DND-41 (cell line): ENCODE measurements around the gene CDK17.

Source experiments
- ATAC-seq: fragments of 200-7000 bp; cut with Tn5 transposase; 3 replicates; pipeline ENCODE4 v1.9.1; 2021; ENCODE audit warnings: low read depth; ENCODE audit not compliant: insufficient read depth
- DNase-seq: peaks from one replicate; pipeline ENCODE4 v3.0.0-alpha.2; 2020
- H2AFZ ChIP-seq: 2 replicates; pipeline ENCODE4 v1.6.0; 2012; ENCODE audit warnings: low read depth, low read length
- H3K27ac ChIP-seq: 2 replicates; pipeline ENCODE4 v1.5.1; 2012; ENCODE audit warnings: low read length, inconsistent platforms
- H3K27me3 ChIP-seq: fragments of 200-600 bp; sonication (generic); 2 replicates; pipeline ENCODE4 v1.6.0; 2012; ENCODE audit warnings: low read length, mild to moderate bottlenecking, inconsistent platforms; ENCODE audit not compliant: insufficient read depth, poor library complexity
- H3K36me3 ChIP-seq: 2 replicates; pipeline ENCODE4 v1.5.1; 2012; ENCODE audit warnings: low read length, inconsistent platforms; ENCODE audit not compliant: insufficient read depth
- H3K4me1 ChIP-seq: 2 replicates; pipeline ENCODE4 v1.5.1; 2012; ENCODE audit warnings: mild to moderate bottlenecking, low read length; ENCODE audit not compliant: insufficient read depth
- H3K4me2 ChIP-seq: 2 replicates; pipeline ENCODE4 v1.6.0; 2012; ENCODE audit warnings: mild to moderate bottlenecking, moderate library complexity, low read length, inconsistent platforms; ENCODE audit not compliant: insufficient read depth
- H3K4me3 ChIP-seq, 2 experiments: fragments of 200-600 bp in 1 of 2; shearing (Covaris generic) in 1 of 2; 2 replicates each; pipeline ENCODE4 v1.5.1; 2012 to 2016; ENCODE audit warnings: inconsistent platforms in 2 of 2, low read length in 2 of 2, mild to moderate bottlenecking in 2 of 2, low read depth in 1 of 2, moderate library complexity in 1 of 2
- H3K79me2 ChIP-seq: 2 replicates; pipeline ENCODE4 v1.6.0; 2012; ENCODE audit warnings: low read length, inconsistent platforms; ENCODE audit not compliant: insufficient read depth
- H3K9ac ChIP-seq: 2 replicates; pipeline ENCODE4 v1.6.0; 2012; ENCODE audit warnings: low read depth, mild to moderate bottlenecking, inconsistent platforms, low read length, moderate library complexity
- H3K9me3 ChIP-seq: 2 replicates; pipeline ENCODE4 v1.5.1; 2012; ENCODE audit warnings: low read length, moderate library complexity, mild to moderate bottlenecking, inconsistent platforms; ENCODE audit not compliant: insufficient read depth, severe bottlenecking
- H4K20me1 ChIP-seq: 2 replicates; pipeline ENCODE4 v1.6.0; 2012; ENCODE audit warnings: low read length; ENCODE audit not compliant: insufficient read depth
- EZH2 ChIP-seq: IDR thresholded peaks from 3 replicates; pipeline ENCODE4 v1.6.1; 2012; ENCODE audit warnings: borderline replicate concordance, low read depth, mild to moderate bottlenecking, moderate library complexity, low read length, inconsistent platforms; ENCODE audit not compliant: severe bottlenecking
- TF ChIP-seq, protein P1 (sequence below): IDR thresholded peaks from 2 replicates; pipeline ENCODE4 v1.5.1; 2012; ENCODE audit warnings: borderline replicate concordance, low read length, moderate library complexity, mild to moderate bottlenecking; ENCODE audit not compliant: poor library complexity, severe bottlenecking; ENCODE audit errors: extremely low read depth

Gene CDK17

DNA sequence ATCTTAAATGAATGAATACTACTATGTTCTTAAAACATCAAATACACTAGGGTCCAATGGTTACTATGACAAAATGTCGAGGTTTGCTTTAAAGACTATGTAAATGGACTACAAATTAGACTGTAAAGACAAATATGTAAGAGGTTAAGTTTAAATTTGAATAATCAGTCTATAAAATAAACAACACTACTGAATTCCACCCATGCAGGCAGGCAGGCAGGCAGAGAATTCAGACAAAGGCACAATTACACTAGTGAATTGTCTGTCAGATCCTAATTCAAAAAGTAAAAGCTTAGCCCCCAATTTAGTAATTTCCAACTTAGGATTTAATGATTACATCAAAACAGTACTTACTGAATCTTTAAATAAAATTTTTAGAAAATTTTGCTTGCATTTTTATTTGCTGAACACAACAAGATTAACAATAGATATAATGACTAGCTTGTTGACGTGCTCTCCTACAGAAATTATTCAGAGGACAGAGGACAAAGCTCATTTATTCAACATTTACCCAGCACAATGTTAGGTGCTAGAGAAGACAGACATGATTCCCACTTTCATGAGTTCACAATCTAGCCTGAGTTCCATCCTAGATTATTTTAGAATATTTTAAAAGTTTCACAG is 97.4 kb downstream of the CDK17 start:
- Histone ChIP-seq H3K9ac (no peak overlapping the region), H3K9me3 (no peaks in the 10 kb centered on the region), H3K27ac (no peak overlapping the region), H3K4me1 (no peaks in the 10 kb centered on the region), H4K20me1 (no peaks in the 10 kb centered on the region), H3K27me3 (no peaks in the 10 kb centered on the region), H3K36me3 (peaks cover 42% of the 10 kb centered on the region), H3K4me3 (no peak overlapping the region), H2AFZ (no peak overlapping the region), H3K79me2 (peaks cover 47% of the 10 kb centered on the region), H3K4me2 (no peak overlapping the region)
- ATAC-seq (no peak), DNase-seq (no peak)
- no peak for TF ChIP-seq EZH2
- TF ChIP-seq, protein P1, sequence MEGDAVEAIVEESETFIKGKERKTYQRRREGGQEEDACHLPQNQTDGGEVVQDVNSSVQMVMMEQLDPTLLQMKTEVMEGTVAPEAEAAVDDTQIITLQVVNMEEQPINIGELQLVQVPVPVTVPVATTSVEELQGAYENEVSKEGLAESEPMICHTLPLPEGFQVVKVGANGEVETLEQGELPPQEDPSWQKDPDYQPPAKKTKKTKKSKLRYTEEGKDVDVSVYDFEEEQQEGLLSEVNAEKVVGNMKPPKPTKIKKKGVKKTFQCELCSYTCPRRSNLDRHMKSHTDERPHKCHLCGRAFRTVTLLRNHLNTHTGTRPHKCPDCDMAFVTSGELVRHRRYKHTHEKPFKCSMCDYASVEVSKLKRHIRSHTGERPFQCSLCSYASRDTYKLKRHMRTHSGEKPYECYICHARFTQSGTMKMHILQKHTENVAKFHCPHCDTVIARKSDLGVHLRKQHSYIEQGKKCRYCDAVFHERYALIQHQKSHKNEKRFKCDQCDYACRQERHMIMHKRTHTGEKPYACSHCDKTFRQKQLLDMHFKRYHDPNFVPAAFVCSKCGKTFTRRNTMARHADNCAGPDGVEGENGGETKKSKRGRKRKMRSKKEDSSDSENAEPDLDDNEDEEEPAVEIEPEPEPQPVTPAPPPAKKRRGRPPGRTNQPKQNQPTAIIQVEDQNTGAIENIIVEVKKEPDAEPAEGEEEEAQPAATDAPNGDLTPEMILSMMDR: no peak

DNA sequence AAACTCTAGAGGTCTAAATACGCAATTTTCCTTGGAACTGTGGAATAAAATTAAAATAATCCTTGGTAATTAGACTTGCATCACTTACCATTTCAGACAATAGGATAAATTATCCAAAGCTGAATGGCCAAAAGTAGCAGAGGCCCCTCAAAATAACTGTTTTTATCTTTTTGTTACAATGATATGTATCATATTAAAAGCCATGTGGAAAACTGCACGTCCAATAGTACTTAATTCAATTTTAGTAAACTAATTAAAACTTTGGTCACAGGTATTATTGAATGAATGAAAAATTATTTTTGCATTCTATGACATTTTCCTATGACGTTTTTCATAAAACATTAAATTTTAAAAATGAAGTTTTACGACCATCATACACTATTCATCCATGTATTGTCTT is 98.5 kb downstream of the CDK17 start:
- DNase-seq: no peak
- TF ChIP-seq, protein P1: no peak
- TF ChIP-seq EZH2: no peak

DNA sequence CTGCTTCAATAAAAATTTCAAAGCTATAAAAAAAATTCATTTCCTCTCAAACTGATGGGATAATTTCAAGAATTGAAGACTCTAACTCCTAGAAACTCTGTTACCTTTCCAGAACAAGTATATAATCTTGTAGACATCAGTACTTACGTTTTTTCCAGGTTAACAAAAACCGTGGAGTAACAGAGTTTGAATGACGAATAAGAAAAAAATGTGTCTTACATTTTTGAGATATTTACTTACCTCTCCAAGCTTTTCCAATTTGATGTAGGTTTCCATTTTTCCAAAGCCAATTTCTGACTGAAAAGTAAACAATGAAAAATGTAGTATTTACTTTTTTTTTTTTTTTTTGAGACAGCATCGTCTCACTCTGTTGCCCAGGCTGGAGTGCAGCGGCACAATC is 100.2 kb downstream of the CDK17 start:
- DNase-seq: no peak
- H3K9ac ChIP-seq: no peak overlapping the region
- no peak overlapping the region for H3K4me3 ChIP-seq
- no peaks in the 10 kb centered on the region for H3K27me3 ChIP-seq
- H4K20me1 ChIP-seq: no peaks in the 10 kb centered on the region
- H3K4me1 ChIP-seq: peaks cover 8% of the 10 kb centered on the region
- TF ChIP-seq, protein P1: no peak
- TF ChIP-seq EZH2: no peak
- H3K9me3 ChIP-seq: no peaks in the 10 kb centered on the region
- ATAC-seq: no peak
- peaks cover 50% of the 10 kb centered on the region for H3K36me3 ChIP-seq
- H3K27ac ChIP-seq: no peak overlapping the region
- H3K4me2 ChIP-seq: no peak overlapping the region
- H3K79me2 ChIP-seq: peaks cover 27% of the 10 kb centered on the region; the same call in 1 of the 2 replicates
- no peak overlapping the region for H2AFZ ChIP-seq

More for the DNA sequence above, 98.5 kb downstream of the CDK17 start:
- no peak overlapping the region for H2AFZ ChIP-seq
- no peaks in the 10 kb centered on the region for H3K9me3 ChIP-seq
- ATAC-seq: no peak
- H3K4me3 ChIP-seq: no peak overlapping the region
- peaks cover 40% of the 10 kb centered on the region for H3K79me2 ChIP-seq
- H3K27ac ChIP-seq: no peak overlapping the region
- peaks cover 43% of the 10 kb centered on the region for H3K36me3 ChIP-seq
- H3K4me1 ChIP-seq: no peaks in the 10 kb centered on the region
- H3K4me2 ChIP-seq: no peak overlapping the region
- no peak overlapping the region for H3K9ac ChIP-seq
- no peaks in the 10 kb centered on the region for H4K20me1 ChIP-seq
- no peaks in the 10 kb centered on the region for H3K27me3 ChIP-seq
